HL-60 (cell line): Measurements from ENCODE around the gene SLC22A7.

Experiments used
- DNase-seq, 2 experiments: peaks; one replicate each; pipeline ENCODE4 v3.0.0-alpha.2; 2010 to 2020; ENCODE audit warnings: low read depth in 1 of 2, low spot score in 1 of 2
- H3K27ac ChIP-seq: fragments of 250-450 bp; sonication (Bioruptor Pico); replicated peaks from 2 replicates; pipeline ENCODE4 v1.5.1; 2020; ENCODE audit warnings: mild to moderate bottlenecking, moderate library complexity
- H3K27me3 ChIP-seq: fragments of 250-450 bp; sonication (Bioruptor Pico); 2 replicates; pipeline ENCODE4 v1.5.1; 2021; ENCODE audit warnings: mild to moderate bottlenecking, moderate library complexity; ENCODE audit not compliant: insufficient read depth, poor library complexity, severe bottlenecking
- H3K4me3 ChIP-seq: replicated peaks from 2 replicates; pipeline ENCODE4 v1.5.1; 2011; ENCODE audit warnings: mild to moderate bottlenecking, control low read depth, low read length; ENCODE audit not compliant: insufficient read depth
- GABPA ChIP-seq: IDR thresholded peaks from 2 replicates; pipeline ENCODE4 v1.6.1; 2012; ENCODE audit warnings: low read depth
- POLR2AphosphoS5 ChIP-seq: IDR thresholded peaks from 2 replicates; pipeline ENCODE4 v1.6.1; 2012; ENCODE audit warnings: low read depth
- SPI1 ChIP-seq: IDR thresholded peaks from 2 replicates; pipeline ENCODE4 v1.6.1; 2012; ENCODE audit warnings: low read depth, mild to moderate bottlenecking, borderline replicate concordance
- TF ChIP-seq, protein P1 (sequence below): IDR thresholded peaks from 2 replicates; pipeline ENCODE4 v1.6.1; 2012; ENCODE audit warnings: low read depth; ENCODE audit not compliant: insufficient replicate concordance
- TF ChIP-seq, protein P2 (sequence below): IDR thresholded peaks from one replicate; pipeline ENCODE4 v1.5.1; 2011; ENCODE audit warnings: low read length, control low read depth, inconsistent platforms; ENCODE audit not compliant: insufficient read depth

The SLC22A7 gene

DNA sequence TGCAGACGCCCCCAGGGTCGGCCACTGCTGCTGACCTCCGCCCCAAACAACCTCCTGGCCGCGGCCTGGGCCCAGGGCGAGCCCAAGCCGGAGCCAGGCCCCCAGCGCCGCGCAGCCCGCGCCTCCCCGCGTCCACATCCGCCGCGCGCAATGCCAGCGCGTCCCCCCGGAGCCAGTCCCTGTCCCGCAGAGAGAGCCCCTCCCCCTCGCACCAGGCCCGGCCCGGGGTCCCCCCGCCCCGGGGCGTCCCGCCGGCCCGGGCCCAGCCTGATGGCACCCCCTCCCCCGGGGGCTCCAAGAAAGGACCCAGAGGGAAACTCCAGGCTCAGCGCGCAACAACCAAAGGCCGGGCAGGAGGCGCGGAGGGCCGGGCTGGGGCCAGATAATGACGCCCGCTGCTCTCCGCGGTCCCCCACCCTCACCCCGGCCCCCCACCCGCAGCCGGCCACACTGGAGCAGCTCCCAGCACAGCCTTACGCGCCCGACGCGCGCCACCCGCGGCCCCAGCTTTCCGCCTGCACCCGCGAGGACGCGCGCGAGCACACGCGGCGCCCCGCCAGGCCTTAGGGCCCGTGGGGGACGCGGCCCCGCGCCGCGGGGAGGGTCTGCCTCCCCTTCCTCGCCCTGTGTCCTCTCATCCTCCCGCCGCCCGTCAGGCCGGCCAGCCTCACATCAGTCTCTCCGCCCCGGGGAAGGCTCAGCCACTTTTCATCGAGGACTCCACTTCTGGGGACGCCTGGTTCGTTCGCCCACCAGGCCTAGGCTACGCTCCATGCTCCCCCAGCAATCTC lies 12.9 kb upstream of the SLC22A7 start:
- Histone ChIP-seq H3K27me3 (peaks cover 31% of the 10 kb centered on the region), H3K4me3 (no peak overlapping the region), H3K27ac (no peak overlapping the region)
- no peak for DNase-seq
- TF ChIP-seq POLR2AphosphoS5 = no peak

DNA sequence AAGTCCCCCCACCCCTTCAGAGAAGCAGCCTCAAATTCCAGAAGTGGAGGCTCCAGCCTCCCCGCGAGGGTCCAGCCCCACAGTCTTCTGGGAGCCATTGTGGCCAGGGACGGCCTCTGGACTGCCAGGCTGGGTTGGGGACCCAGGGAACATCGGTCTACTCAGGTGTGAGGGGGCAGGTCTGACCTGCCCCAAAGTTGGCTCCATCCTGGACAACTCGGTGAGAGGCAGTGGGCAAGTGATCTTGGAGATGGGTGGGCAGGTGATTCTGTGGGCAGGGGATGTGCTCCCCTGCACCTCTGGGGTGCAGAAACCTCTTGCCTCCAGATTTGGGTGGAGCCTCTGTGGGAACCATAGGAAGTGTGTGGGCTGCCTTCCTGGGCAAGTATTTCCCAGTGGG lies 12.2 kb upstream of the SLC22A7 start:
- Histone ChIP-seq H3K27me3 (peaks cover 28% of the 10 kb centered on the region), H3K27ac (no peak overlapping the region), H3K4me3 (no peak overlapping the region)
- no peak for DNase-seq
- TF ChIP-seq GABPA (no peak), SPI1 (no peak), POLR2AphosphoS5 (no peak)
- TF ChIP-seq, protein P1, sequence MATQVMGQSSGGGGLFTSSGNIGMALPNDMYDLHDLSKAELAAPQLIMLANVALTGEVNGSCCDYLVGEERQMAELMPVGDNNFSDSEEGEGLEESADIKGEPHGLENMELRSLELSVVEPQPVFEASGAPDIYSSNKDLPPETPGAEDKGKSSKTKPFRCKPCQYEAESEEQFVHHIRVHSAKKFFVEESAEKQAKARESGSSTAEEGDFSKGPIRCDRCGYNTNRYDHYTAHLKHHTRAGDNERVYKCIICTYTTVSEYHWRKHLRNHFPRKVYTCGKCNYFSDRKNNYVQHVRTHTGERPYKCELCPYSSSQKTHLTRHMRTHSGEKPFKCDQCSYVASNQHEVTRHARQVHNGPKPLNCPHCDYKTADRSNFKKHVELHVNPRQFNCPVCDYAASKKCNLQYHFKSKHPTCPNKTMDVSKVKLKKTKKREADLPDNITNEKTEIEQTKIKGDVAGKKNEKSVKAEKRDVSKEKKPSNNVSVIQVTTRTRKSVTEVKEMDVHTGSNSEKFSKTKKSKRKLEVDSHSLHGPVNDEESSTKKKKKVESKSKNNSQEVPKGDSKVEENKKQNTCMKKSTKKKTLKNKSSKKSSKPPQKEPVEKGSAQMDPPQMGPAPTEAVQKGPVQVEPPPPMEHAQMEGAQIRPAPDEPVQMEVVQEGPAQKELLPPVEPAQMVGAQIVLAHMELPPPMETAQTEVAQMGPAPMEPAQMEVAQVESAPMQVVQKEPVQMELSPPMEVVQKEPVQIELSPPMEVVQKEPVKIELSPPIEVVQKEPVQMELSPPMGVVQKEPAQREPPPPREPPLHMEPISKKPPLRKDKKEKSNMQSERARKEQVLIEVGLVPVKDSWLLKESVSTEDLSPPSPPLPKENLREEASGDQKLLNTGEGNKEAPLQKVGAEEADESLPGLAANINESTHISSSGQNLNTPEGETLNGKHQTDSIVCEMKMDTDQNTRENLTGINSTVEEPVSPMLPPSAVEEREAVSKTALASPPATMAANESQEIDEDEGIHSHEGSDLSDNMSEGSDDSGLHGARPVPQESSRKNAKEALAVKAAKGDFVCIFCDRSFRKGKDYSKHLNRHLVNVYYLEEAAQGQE = no peak
- TF ChIP-seq, protein P2, sequence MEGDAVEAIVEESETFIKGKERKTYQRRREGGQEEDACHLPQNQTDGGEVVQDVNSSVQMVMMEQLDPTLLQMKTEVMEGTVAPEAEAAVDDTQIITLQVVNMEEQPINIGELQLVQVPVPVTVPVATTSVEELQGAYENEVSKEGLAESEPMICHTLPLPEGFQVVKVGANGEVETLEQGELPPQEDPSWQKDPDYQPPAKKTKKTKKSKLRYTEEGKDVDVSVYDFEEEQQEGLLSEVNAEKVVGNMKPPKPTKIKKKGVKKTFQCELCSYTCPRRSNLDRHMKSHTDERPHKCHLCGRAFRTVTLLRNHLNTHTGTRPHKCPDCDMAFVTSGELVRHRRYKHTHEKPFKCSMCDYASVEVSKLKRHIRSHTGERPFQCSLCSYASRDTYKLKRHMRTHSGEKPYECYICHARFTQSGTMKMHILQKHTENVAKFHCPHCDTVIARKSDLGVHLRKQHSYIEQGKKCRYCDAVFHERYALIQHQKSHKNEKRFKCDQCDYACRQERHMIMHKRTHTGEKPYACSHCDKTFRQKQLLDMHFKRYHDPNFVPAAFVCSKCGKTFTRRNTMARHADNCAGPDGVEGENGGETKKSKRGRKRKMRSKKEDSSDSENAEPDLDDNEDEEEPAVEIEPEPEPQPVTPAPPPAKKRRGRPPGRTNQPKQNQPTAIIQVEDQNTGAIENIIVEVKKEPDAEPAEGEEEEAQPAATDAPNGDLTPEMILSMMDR = no peak

DNA sequence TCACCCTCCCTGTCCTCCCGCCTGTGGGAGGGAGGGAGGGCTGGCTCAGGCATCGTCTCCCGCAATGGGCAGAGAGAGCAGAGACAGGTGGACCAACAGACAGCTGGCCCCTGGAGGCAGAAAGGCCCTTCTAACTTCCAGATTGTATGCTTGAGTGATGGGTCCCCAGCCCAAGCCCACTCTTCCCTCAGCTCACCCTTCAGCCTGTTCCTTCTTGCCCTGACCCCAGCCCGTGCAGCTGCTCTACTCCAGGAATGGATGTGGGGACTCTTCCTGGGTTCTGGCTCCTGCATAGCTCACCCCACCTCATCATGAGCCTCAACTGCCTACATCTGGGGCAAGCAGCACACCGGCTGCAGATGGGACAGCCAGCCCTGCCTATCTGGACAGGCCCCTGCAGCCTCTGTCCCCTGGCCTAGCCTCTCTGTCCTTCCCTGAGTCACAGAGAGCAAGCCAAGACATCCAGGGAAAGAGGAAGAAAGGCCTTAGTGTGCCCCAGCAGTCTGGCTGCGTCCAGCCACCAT lies 11.5 kb upstream of the SLC22A7 start:
- no peak overlapping the region for H3K27ac ChIP-seq

More for the DNA sequence above, 11.5 kb upstream of the SLC22A7 start:
- no peak for DNase-seq
- TF ChIP-seq SPI1 (no peak), GABPA (no peak), POLR2AphosphoS5 (no peak)
- TF ChIP-seq, protein P1 = no peak
- TF ChIP-seq, protein P2 = no peak
- H3K27me3 ChIP-seq = peaks cover 28% of the 10 kb centered on the region
- H3K4me3 ChIP-seq = no peak overlapping the region
